SK-N-SH treated with all-trans-retinoic acid at 6 μM for 48 hours (cell line): ENCODE data around the gene TRIM16.

Experiments used
- ARNTL ChIP-seq: fragments of 450-650 bp; formaldehyde crosslinking; IDR thresholded peaks from 2 replicates; pipeline ENCODE4 v1.5.0; 2020; ENCODE audit warnings: low read depth, mild to moderate bottlenecking, moderate library complexity, borderline replicate concordance
- BACH2 ChIP-seq: fragments of 250-450 bp; sonication (Bioruptor Pico); IDR thresholded peaks from 2 replicates; pipeline ENCODE4 v1.9.0; 2021; ENCODE audit warnings: mild to moderate bottlenecking, borderline replicate concordance
- GLIS3 ChIP-seq: fragments of 250-450 bp; sonication (Bioruptor Pico); IDR thresholded peaks from 2 replicates; pipeline ENCODE4 v1.5.0; 2020; ENCODE audit warnings: mild to moderate bottlenecking, moderate library complexity
- OSR1 ChIP-seq: fragments of 250-450 bp; sonication (Bioruptor Pico); IDR thresholded peaks from 2 replicates; pipeline ENCODE4 v1.8.0; 2022; ENCODE audit warnings: moderate library complexity, mild to moderate bottlenecking, inconsistent platforms
- RARB ChIP-seq: fragments of 250-450 bp; sonication (Bioruptor Pico); IDR thresholded peaks from 2 replicates; pipeline ENCODE4 v1.8.0; 2021; ENCODE audit warnings: mild to moderate bottlenecking, moderate library complexity
- SNAI2 ChIP-seq: fragments of 250-450 bp; sonication (Bioruptor Pico); IDR thresholded peaks from 2 replicates; pipeline ENCODE4 v1.5.0; 2020; ENCODE audit warnings: mild to moderate bottlenecking, moderate library complexity
- TCF4 ChIP-seq: fragments of 250-450 bp; sonication (Bioruptor Pico); IDR thresholded peaks from 2 replicates; pipeline ENCODE4 v1.8.0; 2021; ENCODE audit warnings: mild to moderate bottlenecking, moderate library complexity, borderline replicate concordance
- ZC3H10 ChIP-seq: fragments of 250-450 bp; sonication (Bioruptor Pico); IDR thresholded peaks from 2 replicates; pipeline ENCODE4 v1.5.1; 2021; ENCODE audit warnings: mild to moderate bottlenecking, moderate library complexity
- ZFP3 ChIP-seq: fragments of 250-450 bp; sonication (Bioruptor Pico); IDR thresholded peaks from 2 replicates; pipeline ENCODE4 v1.5.0; 2020; ENCODE audit warnings: mild to moderate bottlenecking, moderate library complexity
- ZNF565 ChIP-seq: fragments of 450-650 bp; formaldehyde crosslinking; conservative IDR thresholded peaks from 2 replicates; pipeline ENCODE4 v1.5.0; 2020; ENCODE audit warnings: low read depth, mild to moderate bottlenecking, moderate library complexity
- ZNF70 ChIP-seq: fragments of 450-650 bp; formaldehyde crosslinking; IDR thresholded peaks from 2 replicates; pipeline ENCODE4 v1.5.0; 2020; ENCODE audit warnings: mild to moderate bottlenecking, moderate library complexity
- ZNF8 ChIP-seq: fragments of 450-650 bp; formaldehyde crosslinking; IDR thresholded peaks from 2 replicates; pipeline ENCODE4 v1.5.0; 2020; ENCODE audit warnings: mild to moderate bottlenecking, moderate library complexity
- TF ChIP-seq, protein P1 (sequence below): fragments of 250-450 bp; sonication (Bioruptor Pico); IDR thresholded peaks from 2 replicates; pipeline ENCODE4 v1.8.0; 2020; ENCODE audit warnings: mild to moderate bottlenecking, moderate library complexity, borderline replicate concordance
- TF ChIP-seq, protein P2 (sequence below): fragments of 250-450 bp; sonication (Bioruptor Pico); IDR thresholded peaks from 2 replicates; pipeline ENCODE4 v1.5.0; 2020; ENCODE audit warnings: mild to moderate bottlenecking, moderate library complexity

DNA sequence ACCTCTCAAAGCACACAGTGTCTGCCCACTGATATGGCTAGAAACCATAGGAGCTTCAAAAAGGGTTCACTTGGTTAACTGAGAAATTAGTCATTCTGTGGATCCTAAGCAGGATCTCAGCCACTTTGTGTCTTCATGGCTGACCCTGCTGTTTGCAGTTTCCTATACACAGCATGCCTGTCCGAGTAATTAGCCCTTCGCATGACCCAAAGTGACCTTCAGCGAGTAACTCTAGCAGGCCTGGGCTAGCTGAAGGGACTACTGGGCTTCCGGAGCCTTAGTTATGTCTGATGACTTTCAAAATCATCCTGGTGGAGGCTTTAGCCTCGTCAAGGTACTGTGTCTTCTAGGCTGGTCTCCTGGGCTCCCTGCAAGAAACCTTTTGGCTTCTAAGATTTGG, 35.7 kb downstream of the TRIM16 start:
- no peak for TF ChIP-seq RARB (CRISPR knock-in tag)
- TF ChIP-seq OSR1, result no peak
- TF ChIP-seq ZC3H10 (CRISPR knock-in tag), result no peak
- TF ChIP-seq ZNF70, result no peak
- no peak for TF ChIP-seq ARNTL (CRISPR knock-in tag)
- no peak for TF ChIP-seq ZNF8 (CRISPR knock-in tag)
- TF ChIP-seq, protein P1, sequence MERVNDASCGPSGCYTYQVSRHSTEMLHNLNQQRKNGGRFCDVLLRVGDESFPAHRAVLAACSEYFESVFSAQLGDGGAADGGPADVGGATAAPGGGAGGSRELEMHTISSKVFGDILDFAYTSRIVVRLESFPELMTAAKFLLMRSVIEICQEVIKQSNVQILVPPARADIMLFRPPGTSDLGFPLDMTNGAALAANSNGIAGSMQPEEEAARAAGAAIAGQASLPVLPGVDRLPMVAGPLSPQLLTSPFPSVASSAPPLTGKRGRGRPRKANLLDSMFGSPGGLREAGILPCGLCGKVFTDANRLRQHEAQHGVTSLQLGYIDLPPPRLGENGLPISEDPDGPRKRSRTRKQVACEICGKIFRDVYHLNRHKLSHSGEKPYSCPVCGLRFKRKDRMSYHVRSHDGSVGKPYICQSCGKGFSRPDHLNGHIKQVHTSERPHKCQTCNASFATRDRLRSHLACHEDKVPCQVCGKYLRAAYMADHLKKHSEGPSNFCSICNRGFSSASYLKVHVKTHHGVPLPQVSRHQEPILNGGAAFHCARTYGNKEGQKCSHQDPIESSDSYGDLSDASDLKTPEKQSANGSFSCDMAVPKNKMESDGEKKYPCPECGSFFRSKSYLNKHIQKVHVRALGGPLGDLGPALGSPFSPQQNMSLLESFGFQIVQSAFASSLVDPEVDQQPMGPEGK (CRISPR knock-in tag), result no peak
- TF ChIP-seq, protein P2, sequence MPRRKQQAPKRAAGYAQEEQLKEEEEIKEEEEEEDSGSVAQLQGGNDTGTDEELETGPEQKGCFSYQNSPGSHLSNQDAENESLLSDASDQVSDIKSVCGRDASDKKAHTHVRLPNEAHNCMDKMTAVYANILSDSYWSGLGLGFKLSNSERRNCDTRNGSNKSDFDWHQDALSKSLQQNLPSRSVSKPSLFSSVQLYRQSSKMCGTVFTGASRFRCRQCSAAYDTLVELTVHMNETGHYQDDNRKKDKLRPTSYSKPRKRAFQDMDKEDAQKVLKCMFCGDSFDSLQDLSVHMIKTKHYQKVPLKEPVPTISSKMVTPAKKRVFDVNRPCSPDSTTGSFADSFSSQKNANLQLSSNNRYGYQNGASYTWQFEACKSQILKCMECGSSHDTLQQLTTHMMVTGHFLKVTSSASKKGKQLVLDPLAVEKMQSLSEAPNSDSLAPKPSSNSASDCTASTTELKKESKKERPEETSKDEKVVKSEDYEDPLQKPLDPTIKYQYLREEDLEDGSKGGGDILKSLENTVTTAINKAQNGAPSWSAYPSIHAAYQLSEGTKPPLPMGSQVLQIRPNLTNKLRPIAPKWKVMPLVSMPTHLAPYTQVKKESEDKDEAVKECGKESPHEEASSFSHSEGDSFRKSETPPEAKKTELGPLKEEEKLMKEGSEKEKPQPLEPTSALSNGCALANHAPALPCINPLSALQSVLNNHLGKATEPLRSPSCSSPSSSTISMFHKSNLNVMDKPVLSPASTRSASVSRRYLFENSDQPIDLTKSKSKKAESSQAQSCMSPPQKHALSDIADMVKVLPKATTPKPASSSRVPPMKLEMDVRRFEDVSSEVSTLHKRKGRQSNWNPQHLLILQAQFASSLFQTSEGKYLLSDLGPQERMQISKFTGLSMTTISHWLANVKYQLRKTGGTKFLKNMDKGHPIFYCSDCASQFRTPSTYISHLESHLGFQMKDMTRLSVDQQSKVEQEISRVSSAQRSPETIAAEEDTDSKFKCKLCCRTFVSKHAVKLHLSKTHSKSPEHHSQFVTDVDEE, result no peak
- no peak for TF ChIP-seq TCF4
- TF ChIP-seq GLIS3 (CRISPR knock-in tag), result no peak
- TF ChIP-seq ZNF565, result no peak
- TF ChIP-seq SNAI2 (CRISPR knock-in tag), result no peak
- TF ChIP-seq BACH2 (CRISPR knock-in tag), result no peak
- TF ChIP-seq ZFP3 (CRISPR knock-in tag), result no peak
